Thyroid gland (tissue), 4 donors: Measurements from ENCODE around the gene NGRN.

Experiments
- POLR2A ChIP-seq, 2 donors: fragments of 450-650 bp; IDR thresholded peaks; one replicate each; pipeline ENCODE4 v1.6.1; 2017; ENCODE audit warnings: antibody characterized with exemption in 2 of 2, mild to moderate bottlenecking in 2 of 2, moderate library complexity in 1 of 2
- TF ChIP-seq, protein P1 (sequence below), 6 experiments: fragments of 200-600 bp in 3 of 6; fragments of 450-650 bp in 3 of 6; sonication (generic) in 3 of 6; IDR thresholded peaks; one replicate each; pipeline ENCODE4 v1.5.1; 2016 to 2019; ENCODE audit warnings: antibody characterized with exemption in 6 of 6, mild to moderate bottlenecking in 2 of 6, inconsistent platforms in 1 of 6, moderate library complexity in 1 of 6

DNA sequence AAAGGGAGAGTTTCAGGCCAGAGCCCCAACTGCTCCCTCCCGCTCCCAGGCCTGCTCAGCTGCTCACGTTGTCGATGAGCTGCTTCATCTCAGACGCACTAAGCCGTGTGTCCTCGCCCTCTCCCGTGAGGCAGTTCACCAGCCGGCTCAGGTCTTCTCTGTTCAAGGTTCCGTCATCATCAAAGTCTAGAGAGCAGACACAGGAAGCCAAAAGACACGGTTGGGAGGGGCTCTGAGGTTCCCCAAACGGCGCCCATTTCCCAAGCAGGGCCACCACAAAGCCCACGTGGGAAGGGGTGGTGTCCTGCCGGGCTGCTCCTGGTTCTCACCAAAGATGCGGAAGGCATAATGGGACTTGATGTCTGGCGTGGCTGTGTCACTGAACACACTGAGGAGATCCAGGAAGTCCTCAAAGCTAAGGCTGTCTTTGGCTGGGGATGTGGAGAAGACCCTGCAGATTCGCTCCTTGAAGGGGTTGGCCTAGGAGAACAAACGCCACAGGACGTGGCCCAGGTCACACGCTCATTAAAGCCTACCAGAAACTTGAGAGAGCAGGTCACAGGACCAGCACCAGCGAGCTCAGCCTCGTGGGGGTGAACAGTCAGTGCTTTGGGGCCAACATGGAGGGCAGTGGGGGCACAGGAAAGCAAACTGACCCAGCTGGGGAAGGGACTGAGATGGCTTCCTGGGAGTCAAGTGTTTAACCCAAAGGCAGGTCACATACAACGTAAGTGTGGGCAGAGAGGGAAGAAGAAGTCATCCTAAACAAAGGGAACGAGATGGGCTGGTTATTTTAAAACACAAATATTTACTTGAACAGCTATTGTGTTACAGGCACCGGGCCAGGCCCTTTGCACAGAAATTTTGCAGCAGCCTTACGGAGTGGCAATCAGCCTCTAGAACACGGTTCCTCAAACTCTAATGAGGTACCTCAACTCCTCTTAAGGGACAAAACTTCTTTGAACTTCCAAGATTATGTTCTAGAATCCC is 34.1 kb upstream of the NGRN start:
- TF ChIP-seq, protein P1, sequence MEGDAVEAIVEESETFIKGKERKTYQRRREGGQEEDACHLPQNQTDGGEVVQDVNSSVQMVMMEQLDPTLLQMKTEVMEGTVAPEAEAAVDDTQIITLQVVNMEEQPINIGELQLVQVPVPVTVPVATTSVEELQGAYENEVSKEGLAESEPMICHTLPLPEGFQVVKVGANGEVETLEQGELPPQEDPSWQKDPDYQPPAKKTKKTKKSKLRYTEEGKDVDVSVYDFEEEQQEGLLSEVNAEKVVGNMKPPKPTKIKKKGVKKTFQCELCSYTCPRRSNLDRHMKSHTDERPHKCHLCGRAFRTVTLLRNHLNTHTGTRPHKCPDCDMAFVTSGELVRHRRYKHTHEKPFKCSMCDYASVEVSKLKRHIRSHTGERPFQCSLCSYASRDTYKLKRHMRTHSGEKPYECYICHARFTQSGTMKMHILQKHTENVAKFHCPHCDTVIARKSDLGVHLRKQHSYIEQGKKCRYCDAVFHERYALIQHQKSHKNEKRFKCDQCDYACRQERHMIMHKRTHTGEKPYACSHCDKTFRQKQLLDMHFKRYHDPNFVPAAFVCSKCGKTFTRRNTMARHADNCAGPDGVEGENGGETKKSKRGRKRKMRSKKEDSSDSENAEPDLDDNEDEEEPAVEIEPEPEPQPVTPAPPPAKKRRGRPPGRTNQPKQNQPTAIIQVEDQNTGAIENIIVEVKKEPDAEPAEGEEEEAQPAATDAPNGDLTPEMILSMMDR (IDR thresholded peaks at IDR 0.05): no peak
- no peak for TF ChIP-seq POLR2A (IDR thresholded peaks at IDR 0.05)
